ACC112 (cell line): ENCODE data around the gene SAMMSON.

Source experiments
- H2AFZ ChIP-seq: fragments of 200-600 bp; sonication (generic); one replicate; pipeline ENCODE4 v1.6.0; 2017; ENCODE audit warnings: antibody characterized with exemption, low read length; ENCODE audit not compliant: unreplicated experiment
- H3K27ac ChIP-seq: fragments of 200-600 bp; sonication (generic); 2 replicates; pipeline ENCODE4 v1.5.1; 2014; ENCODE audit warnings: low read depth, mild to moderate bottlenecking, antibody characterized with exemption, low read length, moderate library complexity
- H3K27me3 ChIP-seq: fragments of 200-600 bp; sonication (generic); 2 replicates; pipeline ENCODE4 v1.6.1; 2014; ENCODE audit warnings: mild to moderate bottlenecking, antibody characterized with exemption, low read length, moderate library complexity, mixed read lengths; ENCODE audit not compliant: insufficient read depth
- H3K36me3 ChIP-seq: fragments of 200-600 bp; sonication (generic); 2 replicates; pipeline ENCODE4 v1.6.1; 2016; ENCODE audit warnings: mild to moderate bottlenecking, antibody characterized with exemption, low read length, moderate library complexity, mixed read lengths; ENCODE audit not compliant: insufficient read depth
- H3K4me1 ChIP-seq: fragments of 200-600 bp; sonication (generic); one replicate; pipeline ENCODE4 v1.6.1; 2016; ENCODE audit warnings: low read length, mixed read lengths; ENCODE audit not compliant: insufficient read depth, unreplicated experiment, control insufficient read depth
- H3K4me3 ChIP-seq: fragments of 200-600 bp; sonication (generic); 2 replicates; pipeline ENCODE4 v1.5.1; 2014; ENCODE audit warnings: mild to moderate bottlenecking, low read depth, low read length
- H3K79me2 ChIP-seq: fragments of 200-600 bp; sonication (generic); one replicate; pipeline ENCODE4 v1.6.0; 2016; ENCODE audit warnings: low read length; ENCODE audit not compliant: control insufficient read depth, unreplicated experiment, insufficient read depth

SAMMSON gene

GRCh38 chr3:70061096-70061495 is 61.6 kb downstream of the SAMMSON start:
- Histone ChIP-seq H3K36me3 (no peaks in the 10 kb centered on the region), H3K4me1 (no peaks in the 10 kb centered on the region), H3K27me3 (peaks cover 76% of the 10 kb centered on the region), H2AFZ (no peak overlapping the region), H3K4me3 (no peak overlapping the region), H3K79me2 (no peaks in the 10 kb centered on the region), H3K27ac (no peak overlapping the region)

GRCh38 chr3:70064194-70064779 is 64.8 kb downstream of the SAMMSON start:
- no peak overlapping the region for H3K27ac ChIP-seq
- no peaks in the 10 kb centered on the region for H3K4me1 ChIP-seq
- H3K4me3 ChIP-seq, result no peak overlapping the region
- no peaks in the 10 kb centered on the region for H3K79me2 ChIP-seq
- no peaks in the 10 kb centered on the region for H3K36me3 ChIP-seq
- no peak overlapping the region for H2AFZ ChIP-seq
- H3K27me3 ChIP-seq, result peaks cover 83% of the 10 kb centered on the region

- Histone ChIP-seq H3K36me3 (no peaks in the 10 kb centered on the region), H3K4me1 (no peaks in the 10 kb centered on the region), H2AFZ (no peak overlapping the region), H3K27ac (no peak overlapping the region), H3K79me2 (no peaks in the 10 kb centered on the region), H3K27me3 (peaks cover 82% of the 10 kb centered on the region), H3K4me3 (no peak overlapping the region)
These were observed 66.2 kb downstream of the SAMMSON start for GRCh38 chr3:70065696-70066253.

- no peak overlapping the region for H3K4me3 ChIP-seq
- H3K27me3 ChIP-seq, result peaks cover 80% of the 10 kb centered on the region
- H3K27ac ChIP-seq, result no peak overlapping the region
These were observed 68.5 kb downstream of the SAMMSON start for GRCh38 chr3:70067860-70068521.

GRCh38 chr3:70069557-70069956 is 70.0 kb downstream of the SAMMSON start:
- H3K79me2 ChIP-seq, result no peaks in the 10 kb centered on the region
- no peak overlapping the region for H3K27ac ChIP-seq
- H2AFZ ChIP-seq, result no peak overlapping the region
- H3K4me1 ChIP-seq, result no peaks in the 10 kb centered on the region
- H3K4me3 ChIP-seq, result no peak overlapping the region
- H3K36me3 ChIP-seq, result no peaks in the 10 kb centered on the region
- H3K27me3 ChIP-seq, result peaks cover 76% of the 10 kb centered on the region

More at GRCh38 chr3:70067860-70068521, 68.5 kb downstream of the SAMMSON start:
- Histone ChIP-seq H3K79me2 (no peaks in the 10 kb centered on the region), H3K4me1 (no peaks in the 10 kb centered on the region), H2AFZ (no peak overlapping the region), H3K36me3 (no peaks in the 10 kb centered on the region)

- no peak overlapping the region for H2AFZ ChIP-seq
- H3K27ac ChIP-seq, result no peak overlapping the region
- H3K4me1 ChIP-seq, result no peaks in the 10 kb centered on the region
- H3K79me2 ChIP-seq, result no peaks in the 10 kb centered on the region
- no peak overlapping the region for H3K4me3 ChIP-seq
- no peaks in the 10 kb centered on the region for H3K36me3 ChIP-seq
- peaks cover 86% of the 10 kb centered on the region for H3K27me3 ChIP-seq
These were observed 71.6 kb downstream of the SAMMSON start for GRCh38 chr3:70071138-70071537.

GRCh38 chr3:70072180-70072579 is 72.6 kb downstream of the SAMMSON start:
- H3K27me3 ChIP-seq, result peaks cover 87% of the 10 kb centered on the region
- no peak overlapping the region for H3K27ac ChIP-seq
- no peak overlapping the region for H2AFZ ChIP-seq
- no peaks in the 10 kb centered on the region for H3K36me3 ChIP-seq
- no peak overlapping the region for H3K4me3 ChIP-seq
- no peaks in the 10 kb centered on the region for H3K4me1 ChIP-seq
- no peaks in the 10 kb centered on the region for H3K79me2 ChIP-seq

- no peak overlapping the region for H3K27ac ChIP-seq
- H3K36me3 ChIP-seq, result no peaks in the 10 kb centered on the region
- peaks cover 87% of the 10 kb centered on the region for H3K27me3 ChIP-seq
These were observed 73.2 kb downstream of the SAMMSON start for GRCh38 chr3:70072754-70073153.

GRCh38 chr3:70075101-70075500 is 75.6 kb downstream of the SAMMSON start:
- Histone ChIP-seq H3K27ac (no peak overlapping the region), H3K27me3 (peaks cover 87% of the 10 kb centered on the region), H3K4me3 (no peak overlapping the region), H3K36me3 (no peaks in the 10 kb centered on the region), H3K4me1 (no peaks in the 10 kb centered on the region), H2AFZ (no peak overlapping the region), H3K79me2 (no peaks in the 10 kb centered on the region)

More at GRCh38 chr3:70072754-70073153, 73.2 kb downstream of the SAMMSON start:
- Histone ChIP-seq H2AFZ (no peak overlapping the region), H3K79me2 (no peaks in the 10 kb centered on the region), H3K4me3 (no peak overlapping the region), H3K4me1 (no peaks in the 10 kb centered on the region)

- Histone ChIP-seq H3K4me3 (no peak overlapping the region), H2AFZ (no peak overlapping the region), H3K4me1 (no peaks in the 10 kb centered on the region), H3K27ac (no peak overlapping the region), H3K27me3 (peaks cover 78% of the 10 kb centered on the region), H3K79me2 (no peaks in the 10 kb centered on the region), H3K36me3 (no peaks in the 10 kb centered on the region)
These were observed 76.9 kb downstream of the SAMMSON start for GRCh38 chr3:70076396-70076795.

GRCh38 chr3:70078778-70079177 is 79.2 kb downstream of the SAMMSON start:
- H3K36me3 ChIP-seq, result no peaks in the 10 kb centered on the region
- H3K79me2 ChIP-seq, result no peaks in the 10 kb centered on the region
- H3K4me3 ChIP-seq, result no peak overlapping the region
- H3K27me3 ChIP-seq, result peaks cover 81% of the 10 kb centered on the region
- H3K27ac ChIP-seq, result no peak overlapping the region
- no peak overlapping the region for H2AFZ ChIP-seq
- no peaks in the 10 kb centered on the region for H3K4me1 ChIP-seq
